ENCODE results near the gene GRPEL1. TPM values are rescaled to one million over a fixed set of nuclear protein-coding genes. Genes with fewer than 3 reads are reported as not detected.

GRPEL1 gene
- total RNA-seq, 2 donors from 2014 or later: 18.5 to 25.5 TPM

DNA sequence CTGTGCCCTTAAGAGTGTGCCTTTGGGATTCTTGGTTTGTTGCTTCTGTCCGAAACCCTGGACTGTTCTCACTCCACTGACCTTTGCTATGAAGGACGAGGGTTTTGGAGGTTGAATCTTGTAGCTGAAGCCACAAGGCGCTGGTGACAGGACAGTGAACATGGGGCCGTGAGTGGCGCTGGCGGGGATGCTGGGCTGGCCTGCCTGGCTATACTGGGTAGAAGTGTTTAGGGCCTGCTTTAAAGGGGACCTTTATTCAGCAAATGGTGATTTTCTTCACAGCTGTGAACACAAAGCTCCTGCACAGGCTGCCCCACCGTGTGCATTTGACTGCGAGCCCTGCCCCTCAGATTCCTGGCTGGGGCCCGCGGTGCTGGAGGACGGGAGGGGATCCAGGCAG lies 51.8 kb downstream of the GRPEL1 start:
- no peaks in the 10 kb centered on the region for H3K9me3 Mint-ChIP-seq
- H3K9ac ChIP-seq (ENCODE audit: extremely low read depth, low read length, poor library complexity, severe bottlenecking): no peak overlapping the region
- peaks cover 84% of the 10 kb centered on the region for H3K36me3 ChIP-seq (ENCODE audit: control insufficient read depth, insufficient read depth, low read length)
- peaks cover 10% of the 10 kb centered on the region for H3K4me1 ChIP-seq (ENCODE audit: control insufficient read depth, insufficient read depth, low read length)
- TF ChIP-seq, protein P1, sequence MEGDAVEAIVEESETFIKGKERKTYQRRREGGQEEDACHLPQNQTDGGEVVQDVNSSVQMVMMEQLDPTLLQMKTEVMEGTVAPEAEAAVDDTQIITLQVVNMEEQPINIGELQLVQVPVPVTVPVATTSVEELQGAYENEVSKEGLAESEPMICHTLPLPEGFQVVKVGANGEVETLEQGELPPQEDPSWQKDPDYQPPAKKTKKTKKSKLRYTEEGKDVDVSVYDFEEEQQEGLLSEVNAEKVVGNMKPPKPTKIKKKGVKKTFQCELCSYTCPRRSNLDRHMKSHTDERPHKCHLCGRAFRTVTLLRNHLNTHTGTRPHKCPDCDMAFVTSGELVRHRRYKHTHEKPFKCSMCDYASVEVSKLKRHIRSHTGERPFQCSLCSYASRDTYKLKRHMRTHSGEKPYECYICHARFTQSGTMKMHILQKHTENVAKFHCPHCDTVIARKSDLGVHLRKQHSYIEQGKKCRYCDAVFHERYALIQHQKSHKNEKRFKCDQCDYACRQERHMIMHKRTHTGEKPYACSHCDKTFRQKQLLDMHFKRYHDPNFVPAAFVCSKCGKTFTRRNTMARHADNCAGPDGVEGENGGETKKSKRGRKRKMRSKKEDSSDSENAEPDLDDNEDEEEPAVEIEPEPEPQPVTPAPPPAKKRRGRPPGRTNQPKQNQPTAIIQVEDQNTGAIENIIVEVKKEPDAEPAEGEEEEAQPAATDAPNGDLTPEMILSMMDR (conservative IDR thresholded peaks at IDR 0.05): no peak
- H3K36me3 Mint-ChIP-seq (ENCODE audit: low read depth): peaks cover 73% of the 10 kb centered on the region
- H3K27me3 ChIP-seq (ENCODE audit: control insufficient read depth, insufficient read depth, low read length, poor library complexity, severe bottlenecking): no peaks in the 10 kb centered on the region
- no peak for DNase-seq
- no peaks in the 10 kb centered on the region for H3K27me3 Mint-ChIP-seq (ENCODE audit: insufficient read depth)
- H3K27ac Mint-ChIP-seq: no peak overlapping the region
- H3K27ac ChIP-seq (ENCODE audit: low read depth, low read length): no peak overlapping the region
- no peak overlapping the region for H3K4me3 Mint-ChIP-seq
- WGBS, 2 experiments (ENCODE audit: insufficient coverage in 1 of 2, insufficient read length in 1 of 2): 88 to 96% methylated on average over 6 to 11 of the region's 11 CpGs
- H3K9me3 ChIP-seq (ENCODE audit: control insufficient read depth, low read length): no peaks in the 10 kb centered on the region
- H3K4me1 Mint-ChIP-seq: peaks cover 16% of the 10 kb centered on the region
- no peak overlapping the region for H3K4me3 ChIP-seq (ENCODE audit: low read length)

DNA sequence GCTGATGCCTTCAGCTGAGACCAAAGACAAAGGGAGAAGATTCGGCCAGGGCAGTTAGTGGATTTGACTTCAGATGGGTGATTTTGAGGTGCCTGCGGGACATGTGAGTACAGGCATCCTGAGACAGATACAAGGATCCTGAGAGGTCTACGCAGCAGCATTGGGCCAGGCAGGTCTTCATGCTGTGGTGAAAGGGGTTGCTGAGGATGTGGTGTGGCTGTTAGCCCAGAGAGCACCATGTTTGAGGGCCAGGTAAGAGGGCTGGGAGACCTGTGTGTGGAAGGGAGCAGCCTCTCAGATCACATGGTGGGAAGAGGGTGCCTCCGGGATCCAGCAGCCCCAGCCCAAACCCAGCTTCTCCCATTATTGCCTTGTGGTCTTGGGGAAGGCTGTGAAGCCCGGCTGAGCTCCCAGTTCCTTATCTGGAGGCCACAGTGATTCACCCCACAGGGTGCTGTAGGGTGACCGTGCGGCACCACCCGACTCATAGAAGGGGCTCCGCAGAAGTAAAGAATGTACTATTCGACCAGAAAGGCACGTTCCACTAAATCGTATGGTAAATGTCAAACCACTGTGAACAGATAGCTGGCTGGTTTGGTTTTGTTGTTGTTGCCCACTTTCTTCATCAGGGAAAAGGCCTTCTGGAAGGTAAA lies 52.4 kb downstream of the GRPEL1 start:
- H3K4me1 ChIP-seq (ENCODE audit: control insufficient read depth, insufficient read depth, low read length): peaks cover 16% of the 10 kb centered on the region
- 92 to 95% methylated on average over 10 to 12 of the region's 12 CpGs for WGBS, 2 experiments (ENCODE audit: insufficient coverage in 1 of 2, insufficient read length in 1 of 2)
- Mint-ChIP-seq H3K4me1 (peaks cover 22% of the 10 kb centered on the region), H3K27me3 (ENCODE audit: insufficient read depth) (no peaks in the 10 kb centered on the region), H3K27ac (peak overlapping the region; percentile 44), H3K4me3 (no peak overlapping the region), H3K36me3 (ENCODE audit: low read depth) (peaks cover 74% of the 10 kb centered on the region), H3K9me3 (no peaks in the 10 kb centered on the region)
- TF ChIP-seq, protein P1 (conservative IDR thresholded peaks at IDR 0.05): no peak
- DNase-seq: no peak
- no peak overlapping the region for H3K9ac ChIP-seq (ENCODE audit: extremely low read depth, low read length, poor library complexity, severe bottlenecking)
- H3K9me3 ChIP-seq (ENCODE audit: control insufficient read depth, low read length): no peaks in the 10 kb centered on the region
- H3K36me3 ChIP-seq (ENCODE audit: control insufficient read depth, insufficient read depth, low read length): peaks cover 84% of the 10 kb centered on the region
- H3K27ac ChIP-seq (ENCODE audit: low read depth, low read length): no peak overlapping the region
- no peaks in the 10 kb centered on the region for H3K27me3 ChIP-seq (ENCODE audit: control insufficient read depth, insufficient read depth, low read length, poor library complexity, severe bottlenecking)
- no peak overlapping the region for H3K4me3 ChIP-seq (ENCODE audit: low read length)

DNA sequence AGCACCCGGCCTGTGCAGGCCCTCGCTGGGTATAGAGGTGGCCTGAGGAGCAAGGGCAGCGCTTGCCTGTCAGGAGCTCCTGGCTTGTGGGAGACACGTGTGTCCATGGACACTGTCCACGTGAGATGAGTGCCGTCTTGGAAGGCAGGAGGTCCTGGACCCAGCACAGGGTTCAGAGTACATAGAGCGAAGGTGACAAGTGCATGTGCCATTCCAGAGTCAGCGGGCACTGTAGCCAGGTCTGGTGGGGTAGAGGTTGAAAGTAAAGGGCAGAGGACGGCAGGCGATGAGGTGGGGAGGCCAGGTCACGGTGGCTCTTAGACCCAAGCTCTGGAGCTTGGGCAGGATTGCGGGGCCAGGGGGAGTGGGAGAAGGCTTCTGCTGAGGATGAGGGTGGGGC lies 53.0 kb downstream of the GRPEL1 start:
- Histone ChIP-seq H3K27me3 (ENCODE audit: control insufficient read depth, insufficient read depth, low read length, poor library complexity, severe bottlenecking) (no peaks in the 10 kb centered on the region), H3K9me3 (ENCODE audit: control insufficient read depth, low read length) (no peaks in the 10 kb centered on the region), H3K9ac (ENCODE audit: extremely low read depth, low read length, poor library complexity, severe bottlenecking) (no peak overlapping the region), H3K27ac (ENCODE audit: low read depth, low read length) (no peak overlapping the region), H3K4me3 (ENCODE audit: low read length) (no peak overlapping the region), H3K36me3 (ENCODE audit: control insufficient read depth, insufficient read depth, low read length) (peaks cover 87% of the 10 kb centered on the region), H3K4me1 (ENCODE audit: control insufficient read depth, insufficient read depth, low read length) (peaks cover 17% of the 10 kb centered on the region)
- TF ChIP-seq, protein P1 (conservative IDR thresholded peaks at IDR 0.05): no peak
- Mint-ChIP-seq H3K4me3 (no peak overlapping the region), H3K9me3 (no peaks in the 10 kb centered on the region), H3K36me3 (ENCODE audit: low read depth) (peaks cover 81% of the 10 kb centered on the region), H3K4me1 (peaks cover 25% of the 10 kb centered on the region), H3K27ac (no peak overlapping the region), H3K27me3 (ENCODE audit: insufficient read depth) (no peaks in the 10 kb centered on the region)
- WGBS, 2 experiments (ENCODE audit: insufficient coverage in 1 of 2, insufficient read length in 1 of 2): 94 to 98% methylated on average over 11 to 12 of the region's 12 CpGs
- no peak for DNase-seq

Data from endodermal cell (in vitro differentiated cells).